SK-N-SH treated with all-trans-retinoic acid at 6 μM for 48 hours (cell line): ENCODE measurements around the gene MRPL19.
"Not testable (repeated sequence)": the region's sequence is repeated elsewhere in the genome, so short reads cannot be mapped to it uniquely, and the experiment has no call there.

ENCODE experiments used
- ATAC-seq: fragments of 200-7000 bp; cut with Tn5 transposase; 3 replicates; pipeline ENCODE4 v1.9.1; 2020; ENCODE audit warnings: mild to moderate bottlenecking, moderate library complexity
- ARNTL ChIP-seq: fragments of 450-650 bp; formaldehyde crosslinking; IDR thresholded peaks from 2 replicates; pipeline ENCODE4 v1.5.0; 2020; ENCODE audit warnings: low read depth, mild to moderate bottlenecking, moderate library complexity, borderline replicate concordance
- BACH2 ChIP-seq: fragments of 250-450 bp; sonication (Bioruptor Pico); IDR thresholded peaks from 2 replicates; pipeline ENCODE4 v1.9.0; 2021; ENCODE audit warnings: mild to moderate bottlenecking, borderline replicate concordance
- CSDC2 ChIP-seq: fragments of 250-450 bp; sonication (Bioruptor Pico); IDR thresholded peaks from 2 replicates; pipeline ENCODE4 v1.5.0; 2020; ENCODE audit warnings: mild to moderate bottlenecking, moderate library complexity
- ESRRG ChIP-seq: fragments of 250-450 bp; sonication (Bioruptor Pico); IDR thresholded peaks from 2 replicates; pipeline ENCODE4 v1.6.1; 2021; ENCODE audit warnings: mild to moderate bottlenecking
- GLIS3 ChIP-seq: fragments of 250-450 bp; sonication (Bioruptor Pico); IDR thresholded peaks from 2 replicates; pipeline ENCODE4 v1.5.0; 2020; ENCODE audit warnings: mild to moderate bottlenecking, moderate library complexity
- ISL1 ChIP-seq: fragments of 250-450 bp; sonication (Bioruptor Pico); IDR thresholded peaks from 2 replicates; pipeline ENCODE4 v2.1.2; 2022; ENCODE audit warnings: mild to moderate bottlenecking, moderate library complexity
- OSR1 ChIP-seq: fragments of 250-450 bp; sonication (Bioruptor Pico); IDR thresholded peaks from 2 replicates; pipeline ENCODE4 v1.8.0; 2022; ENCODE audit warnings: moderate library complexity, mild to moderate bottlenecking, inconsistent platforms
- PPARA ChIP-seq: fragments of 250-450 bp; sonication (Bioruptor Pico); IDR thresholded peaks from 2 replicates; pipeline ENCODE4 v1.5.0; 2020; ENCODE audit warnings: mild to moderate bottlenecking, borderline replicate concordance
- RARB ChIP-seq: fragments of 250-450 bp; sonication (Bioruptor Pico); IDR thresholded peaks from 2 replicates; pipeline ENCODE4 v1.8.0; 2021; ENCODE audit warnings: mild to moderate bottlenecking, moderate library complexity
- SNAI2 ChIP-seq: fragments of 250-450 bp; sonication (Bioruptor Pico); IDR thresholded peaks from 2 replicates; pipeline ENCODE4 v1.5.0; 2020; ENCODE audit warnings: mild to moderate bottlenecking, moderate library complexity
- TCF4 ChIP-seq: fragments of 250-450 bp; sonication (Bioruptor Pico); IDR thresholded peaks from 2 replicates; pipeline ENCODE4 v1.8.0; 2021; ENCODE audit warnings: mild to moderate bottlenecking, moderate library complexity, borderline replicate concordance
- TOX ChIP-seq: fragments of 250-450 bp; sonication (Bioruptor Pico); IDR thresholded peaks from 2 replicates; pipeline ENCODE4 v1.8.0; 2021; ENCODE audit warnings: mild to moderate bottlenecking, moderate library complexity, borderline replicate concordance
- ZFP30 ChIP-seq: fragments of 450-650 bp; formaldehyde crosslinking; IDR thresholded peaks from 2 replicates; pipeline ENCODE4 v1.5.0; 2022; ENCODE audit warnings: mild to moderate bottlenecking, moderate library complexity
- ZNF565 ChIP-seq: fragments of 450-650 bp; formaldehyde crosslinking; conservative IDR thresholded peaks from 2 replicates; pipeline ENCODE4 v1.5.0; 2020; ENCODE audit warnings: low read depth, mild to moderate bottlenecking, moderate library complexity
- ZNF8 ChIP-seq: fragments of 450-650 bp; formaldehyde crosslinking; IDR thresholded peaks from 2 replicates; pipeline ENCODE4 v1.5.0; 2020; ENCODE audit warnings: mild to moderate bottlenecking, moderate library complexity
- TF ChIP-seq, protein P1 (sequence below): fragments of 250-450 bp; sonication (Bioruptor Pico); IDR thresholded peaks from 2 replicates; pipeline ENCODE4 v1.5.1; 2020; ENCODE audit warnings: low read depth, mild to moderate bottlenecking, moderate library complexity
- TF ChIP-seq, protein P2 (sequence below): fragments of 250-450 bp; sonication (Bioruptor Pico); IDR thresholded peaks from 2 replicates; pipeline ENCODE4 v1.5.1; 2021; ENCODE audit warnings: mild to moderate bottlenecking, moderate library complexity
- TF ChIP-seq, protein P3 (sequence below): fragments of 250-450 bp; sonication (Bioruptor Pico); IDR thresholded peaks from 2 replicates; pipeline ENCODE4 v1.5.0; 2020; ENCODE audit warnings: mild to moderate bottlenecking, moderate library complexity

The MRPL19 gene

DNA sequence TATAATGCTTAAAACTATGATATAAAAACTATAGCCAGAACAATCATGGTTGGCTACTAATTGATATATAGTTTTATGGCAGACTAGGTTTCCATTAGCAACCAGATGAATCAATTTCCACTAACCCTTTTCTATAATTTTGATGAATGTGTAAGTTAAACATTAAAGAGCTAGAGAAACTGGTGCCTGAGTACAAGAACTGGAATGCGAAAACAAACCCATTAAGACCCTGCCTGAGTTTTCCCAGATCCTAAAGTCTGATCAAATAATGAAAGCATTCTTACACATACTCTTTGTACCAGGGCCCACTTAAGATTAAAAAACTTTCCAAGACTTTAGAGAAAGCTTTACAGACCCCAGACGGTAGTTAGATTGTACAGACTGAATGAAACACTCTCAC is 21.3 kb downstream of the MRPL19 start:
- TF ChIP-seq ISL1 (CRISPR knock-in tag) (peak; percentile 89), TOX (CRISPR knock-in tag) (no peak)
- TF ChIP-seq, all 23 proteins: peak for 1
- ATAC-seq = no peak

DNA sequence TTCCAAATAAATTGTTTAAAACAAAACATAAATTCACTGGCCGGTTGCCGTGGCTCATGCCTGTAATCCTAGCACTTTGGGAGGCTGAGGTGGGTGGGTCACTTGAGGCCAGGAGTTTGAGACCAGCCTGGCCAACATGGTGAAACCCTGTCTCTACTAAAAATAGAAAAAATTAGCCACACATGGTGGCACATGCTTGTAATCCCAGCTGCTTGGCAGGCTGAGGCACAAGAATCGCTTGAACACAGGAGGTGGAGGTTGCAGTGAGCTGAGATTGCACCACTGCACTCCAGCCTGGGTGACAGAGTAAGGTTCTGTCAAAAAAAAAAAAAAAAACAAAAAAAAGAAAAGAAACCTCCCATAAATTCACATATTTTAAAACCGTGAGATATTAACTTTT is 28.8 kb downstream of the MRPL19 start:
- ATAC-seq = not testable (repeated sequence)

DNA sequence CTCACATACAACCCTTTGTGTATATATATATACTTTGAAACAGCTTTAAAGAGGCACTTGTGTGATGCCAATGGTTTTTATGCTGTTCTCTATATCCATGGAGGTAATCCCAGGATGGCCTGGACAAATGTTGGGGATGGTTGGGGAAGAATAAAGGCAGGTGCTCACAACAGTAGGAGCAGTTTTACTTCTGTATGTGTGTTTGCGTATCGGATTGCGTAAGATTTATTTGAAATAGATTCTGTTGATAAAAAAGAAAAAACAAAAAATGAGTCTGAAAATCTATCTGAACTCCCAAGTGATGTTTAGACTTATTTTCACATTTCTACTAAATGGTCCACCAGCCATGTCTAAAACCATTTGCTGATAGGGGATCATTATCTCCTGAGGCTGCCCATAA is 29.3 kb downstream of the MRPL19 start:
- ATAC-seq = no peak
- TF ChIP-seq, protein P1, sequence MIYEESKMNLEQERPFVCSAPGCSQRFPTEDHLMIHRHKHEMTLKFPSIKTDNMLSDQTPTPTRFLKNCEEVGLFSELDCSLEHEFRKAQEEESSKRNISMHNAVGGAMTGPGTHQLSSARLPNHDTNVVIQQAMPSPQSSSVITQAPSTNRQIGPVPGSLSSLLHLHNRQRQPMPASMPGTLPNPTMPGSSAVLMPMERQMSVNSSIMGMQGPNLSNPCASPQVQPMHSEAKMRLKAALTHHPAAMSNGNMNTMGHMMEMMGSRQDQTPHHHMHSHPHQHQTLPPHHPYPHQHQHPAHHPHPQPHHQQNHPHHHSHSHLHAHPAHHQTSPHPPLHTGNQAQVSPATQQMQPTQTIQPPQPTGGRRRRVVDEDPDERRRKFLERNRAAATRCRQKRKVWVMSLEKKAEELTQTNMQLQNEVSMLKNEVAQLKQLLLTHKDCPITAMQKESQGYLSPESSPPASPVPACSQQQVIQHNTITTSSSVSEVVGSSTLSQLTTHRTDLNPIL = no peak
- no peak for TF ChIP-seq ZNF565
- no peak for TF ChIP-seq OSR1 (CRISPR knock-in tag)
- TF ChIP-seq ISL1 (CRISPR knock-in tag) = no peak
- TF ChIP-seq TOX (CRISPR knock-in tag) = no peak
- no peak for TF ChIP-seq BACH2
- TF ChIP-seq ARNTL (CRISPR knock-in tag) = no peak
- TF ChIP-seq ESRRG = no peak
- TF ChIP-seq TCF4 = no peak

DNA sequence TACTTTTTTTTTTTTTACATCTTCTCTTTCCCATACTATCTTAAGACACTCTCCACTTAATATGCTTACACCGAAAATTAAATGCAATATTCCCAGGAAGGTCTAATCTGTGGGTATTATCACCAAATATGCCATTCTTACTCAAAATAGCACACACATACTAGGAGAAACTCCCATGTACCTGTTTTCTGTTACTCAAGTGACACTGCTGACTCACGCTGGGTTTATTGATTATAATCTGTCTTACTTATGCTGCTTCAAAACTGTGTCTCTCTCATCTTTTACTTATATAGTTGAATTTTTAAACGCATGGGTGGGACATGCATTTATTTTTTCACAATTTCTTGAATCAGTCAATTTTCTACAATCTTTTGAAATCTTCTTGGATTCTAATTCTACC is 29.9 kb downstream of the MRPL19 start:
- no peak; the same call in 2 of the 3 replicates for ATAC-seq
- TF ChIP-seq CSDC2 = no peak
- TF ChIP-seq ZNF565 = no peak
- no peak for TF ChIP-seq SNAI2 (CRISPR knock-in tag)
- no peak for TF ChIP-seq ESRRG
- TF ChIP-seq RARB (CRISPR knock-in tag) = no peak
- TF ChIP-seq ZFP30 (CRISPR knock-in tag) = no peak
- peak; percentile 44; the same call in 1 of the 2 replicates for TF ChIP-seq ISL1 (CRISPR knock-in tag)
- TF ChIP-seq, protein P2, sequence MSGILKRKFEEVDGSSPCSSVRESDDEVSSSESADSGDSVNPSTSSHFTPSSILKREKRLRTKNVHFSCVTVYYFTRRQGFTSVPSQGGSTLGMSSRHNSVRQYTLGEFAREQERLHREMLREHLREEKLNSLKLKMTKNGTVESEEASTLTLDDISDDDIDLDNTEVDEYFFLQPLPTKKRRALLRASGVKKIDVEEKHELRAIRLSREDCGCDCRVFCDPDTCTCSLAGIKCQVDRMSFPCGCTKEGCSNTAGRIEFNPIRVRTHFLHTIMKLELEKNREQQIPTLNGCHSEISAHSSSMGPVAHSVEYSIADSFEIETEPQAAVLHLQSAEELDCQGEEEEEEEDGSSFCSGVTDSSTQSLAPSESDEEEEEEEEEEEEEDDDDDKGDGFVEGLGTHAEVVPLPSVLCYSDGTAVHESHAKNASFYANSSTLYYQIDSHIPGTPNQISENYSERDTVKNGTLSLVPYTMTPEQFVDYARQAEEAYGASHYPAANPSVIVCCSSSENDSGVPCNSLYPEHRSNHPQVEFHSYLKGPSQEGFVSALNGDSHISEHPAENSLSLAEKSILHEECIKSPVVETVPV = no peak
- TF ChIP-seq OSR1 (CRISPR knock-in tag) = no peak

DNA sequence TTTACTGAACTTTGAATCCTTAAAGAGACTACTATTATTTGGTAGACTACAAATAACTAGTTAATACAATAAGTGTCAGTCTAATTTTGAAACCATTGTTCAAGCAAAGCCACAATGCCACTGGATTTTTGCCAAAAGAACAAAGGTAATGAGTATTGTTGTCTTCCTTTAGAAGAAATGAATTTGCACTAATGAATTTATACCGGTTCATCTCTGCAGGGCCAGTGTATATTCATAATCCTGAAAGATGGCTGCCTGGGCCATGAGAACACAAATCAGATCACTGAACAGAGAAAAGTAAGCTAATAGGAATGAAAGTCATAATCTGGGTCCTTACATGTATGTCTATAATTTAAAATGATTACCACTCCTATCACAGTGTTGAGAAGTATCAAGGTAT is 33.0 kb downstream of the MRPL19 start:
- TF ChIP-seq SNAI2 (CRISPR knock-in tag) (no peak), TOX (CRISPR knock-in tag) (no peak), ZNF8 (no peak), ARNTL (CRISPR knock-in tag) (no peak), GLIS3 (CRISPR knock-in tag) (no peak), PPARA (CRISPR knock-in tag) (no peak), TCF4 (no peak), CSDC2 (no peak), BACH2 (no peak)
- TF ChIP-seq, protein P2 = no peak
- TF ChIP-seq, protein P1 = no peak
- TF ChIP-seq, protein P3, sequence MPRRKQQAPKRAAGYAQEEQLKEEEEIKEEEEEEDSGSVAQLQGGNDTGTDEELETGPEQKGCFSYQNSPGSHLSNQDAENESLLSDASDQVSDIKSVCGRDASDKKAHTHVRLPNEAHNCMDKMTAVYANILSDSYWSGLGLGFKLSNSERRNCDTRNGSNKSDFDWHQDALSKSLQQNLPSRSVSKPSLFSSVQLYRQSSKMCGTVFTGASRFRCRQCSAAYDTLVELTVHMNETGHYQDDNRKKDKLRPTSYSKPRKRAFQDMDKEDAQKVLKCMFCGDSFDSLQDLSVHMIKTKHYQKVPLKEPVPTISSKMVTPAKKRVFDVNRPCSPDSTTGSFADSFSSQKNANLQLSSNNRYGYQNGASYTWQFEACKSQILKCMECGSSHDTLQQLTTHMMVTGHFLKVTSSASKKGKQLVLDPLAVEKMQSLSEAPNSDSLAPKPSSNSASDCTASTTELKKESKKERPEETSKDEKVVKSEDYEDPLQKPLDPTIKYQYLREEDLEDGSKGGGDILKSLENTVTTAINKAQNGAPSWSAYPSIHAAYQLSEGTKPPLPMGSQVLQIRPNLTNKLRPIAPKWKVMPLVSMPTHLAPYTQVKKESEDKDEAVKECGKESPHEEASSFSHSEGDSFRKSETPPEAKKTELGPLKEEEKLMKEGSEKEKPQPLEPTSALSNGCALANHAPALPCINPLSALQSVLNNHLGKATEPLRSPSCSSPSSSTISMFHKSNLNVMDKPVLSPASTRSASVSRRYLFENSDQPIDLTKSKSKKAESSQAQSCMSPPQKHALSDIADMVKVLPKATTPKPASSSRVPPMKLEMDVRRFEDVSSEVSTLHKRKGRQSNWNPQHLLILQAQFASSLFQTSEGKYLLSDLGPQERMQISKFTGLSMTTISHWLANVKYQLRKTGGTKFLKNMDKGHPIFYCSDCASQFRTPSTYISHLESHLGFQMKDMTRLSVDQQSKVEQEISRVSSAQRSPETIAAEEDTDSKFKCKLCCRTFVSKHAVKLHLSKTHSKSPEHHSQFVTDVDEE = no peak
- TF ChIP-seq, all 23 proteins: peak for 0
- ATAC-seq = no peak
